Pancreas (tissue), 10 donors: ENCODE results near the gene MTOR. TPM values are rescaled to one million over a fixed set of nuclear protein-coding genes. Genes with fewer than 3 reads are reported as not detected.

ENCODE experiments used
- ATAC-seq, 4 donors: fragments of 200-7000 bp; cut with Tn5 transposase; one replicate each; pipeline versions ENCODE4 v1.8.0 to v1.9.1; 2020; ENCODE audit warnings: mild to moderate bottlenecking in 4 of 4, moderate library complexity in 4 of 4
- DNase-seq, 6 donors: peaks; one replicate each; pipeline ENCODE4 v3.0.0-alpha.2; 2020
- FAIRE-seq: peaks from 2 replicates; lab custom pipeline; 2012; peaks lifted over from hg19 to GRCh38; lab: Jason Lieb, UNC
- H3K27ac ChIP-seq, 4 donors: fragments of 200-600 bp; sonication (generic); 1 replicate in 3 of 4; 2 replicates in 1 of 4; pipeline versions ENCODE4 v1.5.0 to v1.8.0; 2020
- H3K27me3 ChIP-seq, 4 donors: fragments of 200-600 bp; one replicate each; pipeline ENCODE4 v1.8.0; 2021
- H3K36me3 ChIP-seq, 3 donors: fragments of 200-600 bp; sonication (generic) in 1 of 3; one replicate each; pipeline versions ENCODE4 v1.5.0 to v1.8.0; 2020 to 2021
- H3K4me1 ChIP-seq, 3 donors: fragments of 200-600 bp; one replicate each; pipeline ENCODE4 v1.8.0; 2021
- H3K4me3 ChIP-seq, 4 donors: fragments of 200-600 bp; sonication (generic) in 2 of 4; one replicate each; pipeline versions ENCODE4 v1.5.0 to v1.8.0; 2020 to 2021
- H3K9me3 ChIP-seq, 4 donors: fragments of 200-600 bp; one replicate each; pipeline ENCODE4 v1.8.0; 2021
- CTCF ChIP-seq, 4 donors: fragments of 200-600 bp; sonication (generic) in 3 of 4; IDR thresholded peaks; one replicate each; pipeline versions ENCODE4 v1.5.0 to v1.8.0; 2021; ENCODE audit warnings: antibody characterized with exemption in 4 of 4
- whole genome bisulfite sequencing, 2 donors: extraction: QIAGEN DNeasy Blood & Tissue Kit; methylation state at CpG; one replicate each; pipeline ENCODE4 v1.1.7; 2013; 5-methylcytosine and 5-hydroxymethylcytosine counted together
- intact Hi-C, 3 donors: fragments of 100-400 bp; cut with DNase I; formaldehyde crosslinking; loops; one replicate each; pipeline versions ENCODE4 v1.11.1 to v1.14.2; 2022
- polyA plus RNA-seq, 2 donors: library from polyadenylated mRNA; stranded (reverse); fragments of 200-250 nt; gene quantifications; one replicate each; pipeline ENCODE4 v1.2.3, GENCODE V29; 2013
- total RNA-seq, 6 donors: library from RNA; stranded (reverse); fragmentation: NEBNext Ultra II Directional in 4 of 6; extraction: Animal tissue kit (Norgen Biotek cat#: 25700) in 4 of 6; gene quantifications; one replicate each; pipeline versions ENCODE4 v1.2.1 to v1.2.4, GENCODE V29; 2021 to 2023
- donor health status: healthy with polysubstance abuse.
- donor health status: DM: no; HTN: no; CAD: no; lungs with moderate emphysema.
- donor health status: DM: no; HTN: no; CAD: no.
- donor health status: control.
- donor health status: control.
- donor health status: Bipolar disorder and iron deficiency.
- donor health status: DM: yes; HTN: yes; CAD: no.
- donor health status: DM: no; HTN: no; CAD: no.
- donor health status: DM: no; HTN: no; CAD: no.
- donor health status: DM: yes; HTN: yes; CAD: no.

Gene MTOR
- total and polyA plus RNA-seq, 8 donors = 11.9 to 22.6 (median 15.8) TPM

GRCh38 chr1:11132563-11133293, 129.6 kb downstream of the MTOR start:
- ATAC-seq (no peak), DNase-seq (no peak), FAIRE-seq (no peak)
- intact Hi-C loops = no loop called here
- H3K4me3 ChIP-seq = no peak overlapping the region
- WGBS, 2 donors = 87% methylated on average over 8 of the region's 8 CpGs
- H3K36me3 ChIP-seq = peaks cover 4 to 55% (median 31%) of the 10 kb centered on the region in 3 donors
- no peak overlapping the region for H3K27ac ChIP-seq
- TF ChIP-seq CTCF (IDR thresholded peaks at IDR 0.05) = no peak
- H3K27me3 ChIP-seq = no peaks in the 10 kb centered on the region
- H3K9me3 ChIP-seq = no peaks in the 10 kb centered on the region
- H3K4me1 ChIP-seq = no peaks in the 10 kb centered on the region

- peaks cover 4 to 55% (median 37%) of the 10 kb centered on the region in 3 donors for H3K36me3 ChIP-seq
- WGBS, 2 donors = 43 to 49% methylated on average over 3 of the region's 3 CpGs
Observed at GRCh38 chr1:11131816-11132215, 130.5 kb downstream of the MTOR start.

GRCh38 chr1:11130406-11130805, 131.9 kb downstream of the MTOR start:
- Histone ChIP-seq H3K27me3 (no peaks in the 10 kb centered on the region), H3K4me3 (no peak overlapping the region), H3K27ac (no peak overlapping the region), H3K36me3 (peaks cover 4 to 64% (median 40%) of the 10 kb centered on the region in 3 donors), H3K9me3 (no peaks in the 10 kb centered on the region), H3K4me1 (no peaks in the 10 kb centered on the region)
- intact Hi-C loops = no loop called here
- DNase-seq (no peak), FAIRE-seq (no peak), ATAC-seq (no peak)
- WGBS, 2 donors = 96 to 97% methylated on average over 17 of the region's 17 CpGs
- TF ChIP-seq CTCF (IDR thresholded peaks at IDR 0.05) = no peak

More at GRCh38 chr1:11131816-11132215, 130.5 kb downstream of the MTOR start:
- DNase-seq = no peak
- no peak for FAIRE-seq
- no peak overlapping the region for H3K27ac ChIP-seq
- H3K27me3 ChIP-seq = no peaks in the 10 kb centered on the region
- no peaks in the 10 kb centered on the region for H3K9me3 ChIP-seq
- no peak for TF ChIP-seq CTCF (IDR thresholded peaks at IDR 0.05)
- no peak overlapping the region for H3K4me3 ChIP-seq
- ATAC-seq = no peak
- H3K4me1 ChIP-seq = no peaks in the 10 kb centered on the region
- intact Hi-C loops = no loop called here

GRCh38 chr1:11129649-11130390, 132.5 kb downstream of the MTOR start:
- Histone ChIP-seq H3K27ac (no peak overlapping the region), H3K36me3 (peaks cover 4 to 64% (median 46%) of the 10 kb centered on the region in 3 donors), H3K9me3 (no peaks in the 10 kb centered on the region), H3K4me3 (no peak overlapping the region), H3K27me3 (no peaks in the 10 kb centered on the region), H3K4me1 (no peaks in the 10 kb centered on the region)
- WGBS, 2 donors = 92% methylated on average over 15 of the region's 15 CpGs
- no peak for ATAC-seq
- DNase-seq = no peak
- intact Hi-C loops = no loop called here
- TF ChIP-seq CTCF (IDR thresholded peaks at IDR 0.05) = no peak
- no peak for FAIRE-seq
